ENCODE results near the gene MAT1A. TPM values are rescaled to one million over a fixed set of nuclear protein-coding genes. Genes with fewer than 3 reads are reported as not detected.

MAT1A gene
- total RNA-seq, 1 donor from 2014 or later, result 928 TPM

DNA sequence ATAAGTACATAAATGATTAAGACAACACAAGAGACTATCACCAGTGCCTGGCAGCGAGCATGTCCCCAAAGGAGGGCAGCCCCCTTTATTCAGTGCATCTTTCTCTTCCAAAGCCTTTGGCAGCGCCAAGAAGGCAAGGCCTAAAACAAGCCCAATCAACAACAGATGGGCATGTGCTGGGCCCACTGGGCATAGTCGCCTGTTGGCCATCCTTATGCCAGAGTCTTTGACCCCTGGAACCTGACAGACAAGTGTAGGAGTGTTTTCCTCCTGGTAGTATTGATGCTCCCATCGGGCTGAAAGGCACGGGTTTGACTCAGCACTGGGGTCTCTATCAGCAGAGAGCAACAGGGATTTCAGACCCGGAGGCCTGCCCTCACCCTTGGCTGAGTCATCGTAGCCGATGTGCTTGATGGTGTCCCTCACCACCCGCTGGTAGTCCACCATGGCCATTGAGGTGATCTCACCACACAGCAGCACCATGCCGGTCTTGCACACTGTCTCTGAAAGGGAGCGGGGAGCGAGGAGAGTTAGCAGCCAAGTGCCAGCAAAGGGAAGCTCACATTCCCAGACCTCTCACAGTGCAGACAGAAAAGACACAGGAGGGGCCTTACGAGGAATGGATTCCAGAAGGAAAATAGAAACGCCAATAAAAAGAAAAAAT, 5.8 kb downstream of the MAT1A start:
- DNase-seq (ENCODE audit: low spot score) (peak; percentile 50), ATAC-seq (peak; percentile 3)

GRCh38 chr10:80283119-80283518, 6.3 kb downstream of the MAT1A start:
- ATAC-seq, result peak; percentile 6
- peak; percentile 62 for DNase-seq (ENCODE audit: low spot score)

GRCh38 chr10:80281784-80282765, 7.4 kb downstream of the MAT1A start:
- ATAC-seq, result peak; percentile 42
- DNase-seq (ENCODE audit: low spot score), result peak; percentile 87

- ATAC-seq (no peak), DNase-seq (ENCODE audit: low spot score) (peak; percentile 48)
Observed at GRCh38 chr10:80281292-80281691, 8.2 kb downstream of the MAT1A start.

DNA sequence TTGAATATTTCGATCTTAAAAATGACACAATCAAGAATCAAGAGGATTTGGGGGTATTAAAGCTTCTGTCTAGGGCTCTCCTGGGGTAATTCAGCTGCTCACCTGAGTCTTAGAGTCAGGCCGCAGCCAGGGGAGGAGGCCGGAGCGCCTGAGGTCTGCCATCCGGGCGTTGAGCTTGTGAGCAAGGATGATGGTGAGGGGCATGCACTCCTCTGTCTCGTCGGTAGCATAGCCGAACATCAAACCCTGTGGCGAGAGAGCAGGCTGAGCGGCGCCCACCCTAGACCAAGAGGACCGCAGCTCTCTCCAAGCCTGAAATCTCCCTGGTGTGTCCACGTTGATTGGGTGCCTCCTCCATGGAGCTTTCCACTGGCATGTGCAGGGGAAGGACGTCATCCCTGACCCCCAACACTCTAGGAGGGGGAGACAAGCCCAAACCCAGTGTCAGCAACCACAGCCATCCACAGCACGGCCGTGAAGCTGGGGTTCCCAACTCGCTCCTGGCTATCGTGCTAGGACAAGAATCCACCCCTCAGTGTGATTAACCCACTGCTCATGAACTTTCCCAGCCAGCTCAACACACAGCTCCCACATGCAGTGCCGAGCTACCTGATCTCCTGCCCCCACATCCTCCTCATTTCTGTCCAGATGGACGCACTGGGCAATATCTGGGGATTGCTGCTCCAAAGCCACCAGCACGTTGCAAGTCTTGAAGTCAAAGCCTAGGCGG, 9.2 kb downstream of the MAT1A start:
- ATAC-seq (no peak), DNase-seq (ENCODE audit: low spot score) (peak; percentile 47)

DNA sequence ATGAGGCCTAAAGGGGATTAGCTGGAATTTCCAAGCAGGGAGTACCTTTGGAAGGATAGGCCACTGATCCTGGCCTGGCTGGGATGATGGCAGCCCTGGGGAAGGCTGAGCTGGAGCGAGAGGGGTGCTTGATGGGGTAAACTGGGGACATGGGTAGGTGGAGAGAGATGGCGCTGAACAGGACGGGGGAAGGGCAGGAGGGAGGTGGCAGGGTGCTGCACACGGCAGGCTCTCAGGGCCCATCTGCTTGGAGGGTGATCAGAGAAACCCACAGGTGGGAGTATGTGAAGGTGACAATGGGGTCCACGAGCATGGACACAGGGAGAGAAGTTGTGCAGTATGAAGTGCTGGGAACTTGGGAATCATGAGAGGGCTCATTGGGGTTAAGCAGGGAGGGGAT, 10.3 kb downstream of the MAT1A start:
- no peak for ATAC-seq
- peak; percentile 51 for DNase-seq (ENCODE audit: low spot score)

GRCh38 chr10:80278480-80278879, 11.0 kb downstream of the MAT1A start:
- no peak for ATAC-seq

DNA sequence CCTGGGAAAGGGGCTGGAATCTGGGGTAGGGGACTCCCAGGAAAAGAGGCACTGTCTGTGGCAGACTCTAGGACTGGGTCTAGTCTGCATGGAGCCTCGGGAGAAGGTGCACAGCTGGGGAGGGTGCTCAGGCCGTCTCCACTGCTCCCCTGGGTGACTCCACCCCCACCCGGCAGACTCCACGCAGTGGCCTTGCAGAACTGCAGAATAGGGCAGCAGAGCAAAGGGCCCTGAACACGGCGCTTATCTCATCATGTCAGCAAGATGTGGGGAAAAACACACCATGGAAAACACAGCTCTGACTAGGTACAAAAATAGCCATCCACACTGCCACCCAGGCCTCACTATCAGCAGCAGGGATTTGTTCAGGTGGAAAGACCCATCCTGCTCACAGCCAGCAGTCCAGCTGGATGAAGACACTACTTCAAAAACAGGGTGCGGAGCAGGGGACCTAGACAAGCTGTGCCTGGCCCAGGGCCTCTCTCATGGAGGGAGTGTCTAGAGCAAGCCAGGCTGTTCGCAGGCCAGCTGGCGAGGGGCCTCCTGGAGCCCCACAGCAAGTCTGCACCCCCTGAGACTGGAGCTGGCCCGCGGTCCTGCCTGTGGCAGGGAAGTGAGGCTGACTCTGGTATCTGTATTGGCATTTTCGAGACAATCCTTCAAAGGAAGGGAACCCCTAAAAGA, 11.7 kb downstream of the MAT1A start:
- ATAC-seq (peak; percentile 2), DNase-seq (ENCODE audit: low spot score) (peak; percentile 56)

More at GRCh38 chr10:80278480-80278879, 11.0 kb downstream of the MAT1A start:
- DNase-seq (ENCODE audit: low spot score), result peak; percentile 46

GRCh38 chr10:80277016-80277415, 12.4 kb downstream of the MAT1A start:
- DNase-seq (ENCODE audit: low spot score), result peak; percentile 55
- no peak for ATAC-seq

GRCh38 chr10:80276335-80276734, 13.1 kb downstream of the MAT1A start:
- ATAC-seq (no peak), DNase-seq (ENCODE audit: low spot score) (peak; percentile 47)

- peak; percentile 55 for DNase-seq (ENCODE audit: low spot score)
- no peak for ATAC-seq
Observed at GRCh38 chr10:80275756-80276155, 13.7 kb downstream of the MAT1A start.

DNA sequence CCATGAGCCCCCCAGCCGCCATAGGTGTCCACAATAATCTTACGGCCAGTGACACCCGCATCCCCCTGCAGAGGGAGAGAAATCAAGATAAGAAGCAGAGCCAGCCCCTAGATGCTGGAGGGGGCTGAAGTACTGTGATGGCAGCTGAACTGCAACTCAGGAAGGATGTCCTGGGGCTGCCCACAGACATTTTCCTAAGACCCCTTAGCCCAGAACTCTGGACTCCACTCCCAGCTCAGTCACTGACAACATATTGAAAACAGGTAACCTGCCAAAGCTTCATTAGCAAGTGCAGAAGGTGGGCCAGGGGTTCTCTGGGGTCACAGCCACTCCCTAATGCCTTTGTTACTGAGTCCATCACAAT, 14.3 kb downstream of the MAT1A start:
- ATAC-seq (no peak), DNase-seq (ENCODE audit: low spot score) (no peak)

- DNase-seq (ENCODE audit: low spot score) (peak; percentile 55), ATAC-seq (no peak)
Observed at GRCh38 chr10:80274396-80275134, 14.9 kb downstream of the MAT1A start.

DNA sequence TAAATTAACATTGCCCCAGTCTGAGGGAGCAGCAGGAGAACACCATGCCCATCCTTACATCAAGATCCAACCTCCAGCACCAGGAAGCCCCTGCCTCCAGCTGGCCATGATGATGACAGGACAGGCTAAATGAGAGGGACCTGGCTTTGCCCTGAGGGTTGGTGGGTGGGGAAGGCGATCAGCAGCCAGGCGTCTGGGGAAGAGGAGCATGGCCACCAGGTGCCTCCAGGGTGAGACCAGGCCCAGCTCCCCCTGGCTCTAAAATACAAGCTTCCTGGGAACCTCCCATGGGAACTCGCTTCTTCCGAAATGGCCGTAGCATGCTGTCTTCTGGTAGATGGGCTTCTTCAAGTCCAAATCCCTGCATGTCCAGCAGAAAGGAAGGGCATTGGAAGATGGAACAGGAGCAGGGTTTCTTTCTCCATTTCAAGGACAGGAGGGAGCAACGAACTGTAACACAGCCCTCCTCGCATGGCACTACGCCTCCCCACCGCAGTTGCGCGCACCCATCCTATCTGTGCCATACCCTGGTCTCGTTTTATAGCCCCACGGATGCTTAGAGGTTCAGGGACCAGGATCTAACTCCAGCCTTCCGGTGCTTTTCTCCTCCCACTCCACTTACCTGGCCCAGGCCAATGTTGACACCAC, 15.8 kb downstream of the MAT1A start:
- ATAC-seq, result peak; percentile 6
- DNase-seq (ENCODE audit: low spot score), result peak; percentile 45

DNA sequence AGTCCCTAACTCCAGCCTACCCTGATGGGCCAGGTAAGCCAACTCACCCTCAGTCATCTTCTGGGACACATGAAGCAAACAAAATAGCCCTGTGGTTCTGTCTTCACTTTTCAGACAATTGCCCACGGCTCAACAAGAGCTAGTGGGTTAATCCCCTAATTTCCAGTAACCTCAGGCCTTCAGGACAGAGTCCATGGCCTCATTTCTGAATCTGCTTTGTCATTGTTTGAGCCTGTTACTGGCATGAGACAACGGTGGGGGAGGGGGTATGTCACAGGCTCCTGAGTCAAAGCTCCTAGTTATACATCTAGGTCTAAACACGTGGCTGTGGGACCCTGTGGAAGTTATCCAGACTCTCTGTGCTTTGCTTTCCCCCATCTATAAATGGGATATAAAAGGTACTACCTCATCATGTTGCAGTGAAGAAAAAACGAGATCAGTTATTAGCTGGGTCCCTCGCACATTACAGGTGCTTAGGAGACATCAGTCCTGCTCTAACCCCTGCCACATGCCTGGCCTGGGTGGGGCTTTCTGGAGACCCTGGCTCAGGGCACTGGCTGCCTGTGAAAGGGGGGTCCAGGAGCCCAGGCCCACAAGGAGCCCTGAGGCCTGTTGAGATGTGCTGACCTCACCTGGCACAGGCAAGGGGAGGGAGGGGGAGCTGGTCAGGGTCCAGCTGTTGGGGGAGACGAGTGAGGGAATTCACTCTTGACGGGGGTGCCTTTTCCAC, 16.5 kb downstream of the MAT1A start:
- peak; percentile 42 for ATAC-seq
- DNase-seq (ENCODE audit: low spot score), result peak; percentile 81

GRCh38 chr10:80271416-80271815, 18.0 kb downstream of the MAT1A start:
- ATAC-seq (no peak), DNase-seq (ENCODE audit: low spot score) (peak; percentile 44)

DNA sequence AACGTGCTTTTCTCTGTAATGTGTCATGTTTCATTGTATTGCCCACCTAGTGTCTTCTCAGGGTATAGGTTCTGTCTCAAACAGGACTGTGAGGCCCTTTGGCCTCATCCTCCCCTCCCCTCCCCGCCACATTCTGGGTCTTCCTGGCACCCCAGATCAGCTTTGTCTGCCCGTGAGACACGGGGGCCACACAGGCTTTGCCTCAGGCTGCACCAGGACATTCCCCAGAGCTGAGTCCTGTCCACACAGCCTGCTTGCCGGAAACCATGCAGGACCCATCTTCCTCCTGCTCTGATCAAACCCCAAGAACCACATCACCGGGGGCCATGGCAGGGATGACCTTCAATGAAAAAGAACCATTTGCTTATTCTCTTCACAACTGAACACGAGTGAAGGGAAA, 18.6 kb downstream of the MAT1A start:
- ATAC-seq (no peak), DNase-seq (ENCODE audit: low spot score) (peak; percentile 42)

DNA sequence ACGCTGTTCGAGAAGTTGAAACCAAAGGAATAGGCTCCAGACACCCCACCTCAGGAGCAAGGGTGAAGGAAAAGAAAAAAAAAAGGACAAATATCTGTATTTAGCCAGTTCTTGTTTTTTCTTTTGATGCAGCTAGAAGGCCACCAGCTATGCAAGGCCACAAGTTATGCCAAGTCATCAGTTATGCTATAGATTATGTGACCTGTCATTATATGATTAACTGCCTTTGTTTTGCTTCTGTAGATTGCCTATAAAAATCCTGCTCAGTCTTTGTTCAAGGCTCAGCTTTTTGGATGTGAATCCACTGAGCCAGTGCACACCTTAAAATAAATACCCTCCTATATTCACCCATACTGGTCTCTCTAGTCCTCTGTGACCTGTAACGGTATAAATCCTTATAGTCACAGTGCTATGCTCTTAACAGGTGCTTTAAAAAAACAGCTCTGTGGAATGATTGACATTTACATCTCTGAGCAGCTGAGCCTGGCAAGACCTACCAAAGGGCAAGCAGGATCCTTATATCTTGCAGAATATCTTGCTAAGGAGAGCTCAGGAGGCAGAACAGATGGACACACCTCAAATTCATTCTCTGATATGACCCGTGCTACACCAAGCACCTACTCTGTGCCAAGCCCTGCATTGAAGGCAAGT, 20.4 kb downstream of the MAT1A start:
- ATAC-seq (no peak), DNase-seq (ENCODE audit: low spot score) (no peak)

Data from left lobe of liver (tissue), 2 donors.